Measurements from ENCODE around the gene RTP1.

- no peak for TF ChIP-seq CTCF (IDR thresholded peaks at IDR 0.05 in 8 of 11, conservative IDR thresholded peaks at IDR 0.05 in 3 of 11)
- TF ChIP-seq POLR2AphosphoS5 (IDR thresholded peaks at IDR 0.05): no peak
Measured at GRCh38 chr3:187238239-187238638, 41.0 kb downstream of the RTP1 start.

Measured in spleen (tissue), 7 donors.